Stimulated activated CD8-positive, alpha-beta memory T cell treated with anti-CD3 and anti-CD28 coated beads, Interleukin-4, amount 100 ng/mL, for 1 hour (primary cell): ENCODE measurements around the gene CHRNA7.
"Not testable (repeated sequence)": the region's sequence is repeated elsewhere in the genome, so short reads cannot be mapped to it uniquely, and the experiment has no call there.

Source experiments
- DNase-seq, 2 donors: peaks; one replicate each; pipeline ENCODE4 v3.0.0-alpha.2; 2020; ENCODE audit warnings: low read depth in 2 of 2, low spot score in 1 of 2

Gene CHRNA7

DNA sequence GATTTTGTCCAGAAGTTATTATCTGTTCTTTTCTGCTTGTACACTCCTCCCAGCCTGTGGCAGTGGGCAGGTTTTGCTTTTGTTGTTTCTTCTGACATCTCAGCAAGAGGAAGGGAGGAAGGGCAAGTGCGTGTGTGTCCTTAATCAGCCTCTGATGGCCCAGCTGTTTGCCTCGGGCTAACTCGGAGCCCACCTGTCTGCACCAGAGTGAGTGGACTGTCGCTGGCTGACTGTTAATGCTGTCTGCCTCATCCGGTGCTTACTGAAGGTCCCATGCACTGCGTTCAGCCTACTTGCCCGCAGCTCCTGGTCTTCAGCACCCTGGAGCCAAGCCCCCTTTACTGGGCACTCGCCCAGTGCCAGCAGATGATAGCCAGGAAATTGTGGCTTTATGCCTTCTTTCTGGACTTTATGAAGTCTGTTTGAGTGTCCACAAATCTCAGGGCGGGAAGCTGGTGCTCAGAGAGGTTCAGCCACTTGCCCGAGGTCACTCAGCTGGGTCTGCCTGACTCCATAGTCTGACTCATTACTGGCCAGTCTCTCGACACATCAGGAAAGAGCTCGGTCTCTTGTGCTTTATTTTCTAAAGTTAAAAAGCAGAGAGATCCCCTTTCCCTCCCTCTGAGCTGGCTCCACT, 89.5 kb downstream of the CHRNA7 start:
- no peak for DNase-seq

- no peak for DNase-seq
Observed at GRCh38 chr15:32120577-32121383, 90.5 kb downstream of the CHRNA7 start.

DNA sequence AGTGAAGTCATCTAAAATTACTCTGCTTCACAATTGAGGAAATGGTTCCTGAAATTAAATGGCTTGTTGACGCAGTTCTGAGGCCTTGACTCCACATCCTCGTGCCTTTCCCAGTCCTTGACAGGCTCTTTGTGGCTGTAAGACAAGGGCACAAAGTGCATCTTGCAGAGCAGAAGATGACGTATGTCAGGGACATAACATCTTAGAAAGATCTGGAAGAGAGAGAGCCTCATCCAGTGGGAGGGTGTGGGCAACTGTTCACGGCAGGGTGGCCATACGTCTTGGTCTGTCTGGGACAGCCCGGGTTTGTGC, 91.0 kb downstream of the CHRNA7 start:
- DNase-seq = no peak

DNA sequence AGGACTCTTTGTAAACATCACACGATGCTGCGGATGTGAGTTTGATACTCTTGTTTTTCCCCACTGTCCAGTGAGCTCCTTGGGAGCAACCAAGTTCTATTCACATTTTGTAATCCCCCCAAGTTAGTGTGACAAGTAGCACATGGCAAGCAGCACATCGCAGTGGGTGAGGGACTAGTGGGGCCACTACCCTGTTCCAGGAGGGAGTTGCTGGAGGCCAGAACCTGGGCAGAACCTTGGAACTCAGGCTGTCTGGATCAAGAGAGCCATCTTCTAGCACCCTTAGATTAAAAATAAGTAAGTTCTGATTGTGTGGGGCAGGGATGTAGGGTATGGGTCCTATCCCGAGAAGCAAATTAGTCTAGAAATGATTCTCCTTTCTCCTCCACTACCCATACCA, 91.7 kb downstream of the CHRNA7 start:
- DNase-seq = no peak

- DNase-seq = no peak
Observed at GRCh38 chr15:32123473-32123872, 93.2 kb downstream of the CHRNA7 start.

GRCh38 chr15:32124726-32125125, 94.4 kb downstream of the CHRNA7 start:
- DNase-seq = no peak

GRCh38 chr15:32125595-32125994, 95.3 kb downstream of the CHRNA7 start:
- no peak for DNase-seq

GRCh38 chr15:32129815-32130214, 99.5 kb downstream of the CHRNA7 start:
- DNase-seq = no peak

GRCh38 chr15:32130823-32131222, 100.5 kb downstream of the CHRNA7 start:
- no peak for DNase-seq

GRCh38 chr15:32131803-32132202, 101.5 kb downstream of the CHRNA7 start:
- no peak for DNase-seq

DNA sequence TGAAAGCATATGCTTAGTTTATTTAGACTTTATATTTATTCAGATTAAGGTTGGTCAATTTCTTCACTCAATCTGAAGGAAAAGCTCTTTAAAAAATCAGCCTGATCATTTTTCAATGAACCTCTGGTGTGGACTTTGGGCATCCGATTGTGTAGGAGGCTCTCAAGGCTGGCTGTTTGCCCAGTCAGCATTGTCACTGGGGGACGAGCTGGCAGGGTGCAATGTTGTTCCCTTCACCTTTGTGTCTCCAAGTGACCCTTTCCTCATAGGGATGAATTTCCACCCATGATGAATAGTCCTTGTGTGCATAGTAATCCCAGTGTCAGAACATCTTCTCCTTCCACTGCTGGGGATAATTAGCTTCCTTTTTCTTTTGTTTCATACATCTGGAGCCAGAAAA, 102.5 kb downstream of the CHRNA7 start:
- no peak for DNase-seq

DNA sequence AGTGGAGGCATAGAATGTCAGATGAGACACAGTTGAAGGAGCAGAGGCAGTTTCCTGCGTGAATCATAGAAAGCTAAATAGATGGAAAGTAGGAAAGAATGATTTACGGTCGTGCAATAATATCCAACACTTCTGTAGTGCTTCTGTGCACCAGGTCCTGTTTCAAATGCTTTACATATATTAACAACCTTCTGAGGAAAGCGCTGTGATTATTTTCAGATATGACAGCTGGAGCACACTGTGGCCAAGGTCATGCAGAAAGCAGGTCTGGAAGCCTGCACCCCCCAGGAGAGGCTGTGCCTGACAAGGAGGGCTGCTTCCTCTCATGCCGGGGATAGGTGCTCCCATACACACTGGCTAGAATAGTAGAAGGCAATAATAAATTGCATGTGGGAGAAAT, 104.5 kb downstream of the CHRNA7 start:
- no peak for DNase-seq

DNA sequence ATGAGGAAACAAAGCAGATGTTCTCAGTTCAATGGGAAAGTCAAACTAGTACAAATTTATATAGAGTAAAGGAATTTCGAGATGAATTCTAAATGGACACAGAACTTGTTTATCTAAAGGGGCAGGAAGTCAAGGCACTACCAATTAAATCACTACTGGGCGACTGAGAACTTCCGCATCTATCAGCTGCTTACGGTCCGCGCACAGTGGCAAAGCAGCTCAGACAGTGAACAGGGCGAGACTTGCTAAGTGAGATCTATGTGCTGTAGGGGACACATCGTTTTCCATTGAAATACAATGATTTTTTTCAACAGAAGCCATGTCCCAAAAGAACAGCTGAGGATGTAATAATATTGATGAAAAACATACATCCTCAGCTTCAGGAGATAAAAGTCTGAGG, 105.0 kb downstream of the CHRNA7 start:
- no peak for DNase-seq

DNA sequence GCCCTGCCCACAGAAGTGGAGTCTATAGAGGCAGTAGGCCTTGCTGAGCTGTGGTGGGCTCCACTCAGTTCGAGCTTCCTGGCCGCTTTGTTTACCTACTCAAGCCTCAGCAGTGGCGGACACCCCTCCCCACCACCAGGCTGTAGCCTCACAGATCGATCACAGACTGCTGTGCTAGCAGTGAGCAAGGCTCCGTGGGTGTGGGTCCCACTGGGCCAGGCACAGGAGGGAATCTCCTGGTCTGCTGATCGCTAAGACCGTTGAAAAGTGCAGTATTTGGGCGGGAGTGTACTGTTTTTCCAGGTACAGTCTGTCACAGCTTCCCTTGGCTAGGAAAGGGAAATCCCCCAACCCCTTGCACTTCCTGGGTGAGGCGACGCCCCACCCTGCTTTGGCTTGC, 115.2 kb downstream of the CHRNA7 start:
- DNase-seq = not testable (repeated sequence)

DNA sequence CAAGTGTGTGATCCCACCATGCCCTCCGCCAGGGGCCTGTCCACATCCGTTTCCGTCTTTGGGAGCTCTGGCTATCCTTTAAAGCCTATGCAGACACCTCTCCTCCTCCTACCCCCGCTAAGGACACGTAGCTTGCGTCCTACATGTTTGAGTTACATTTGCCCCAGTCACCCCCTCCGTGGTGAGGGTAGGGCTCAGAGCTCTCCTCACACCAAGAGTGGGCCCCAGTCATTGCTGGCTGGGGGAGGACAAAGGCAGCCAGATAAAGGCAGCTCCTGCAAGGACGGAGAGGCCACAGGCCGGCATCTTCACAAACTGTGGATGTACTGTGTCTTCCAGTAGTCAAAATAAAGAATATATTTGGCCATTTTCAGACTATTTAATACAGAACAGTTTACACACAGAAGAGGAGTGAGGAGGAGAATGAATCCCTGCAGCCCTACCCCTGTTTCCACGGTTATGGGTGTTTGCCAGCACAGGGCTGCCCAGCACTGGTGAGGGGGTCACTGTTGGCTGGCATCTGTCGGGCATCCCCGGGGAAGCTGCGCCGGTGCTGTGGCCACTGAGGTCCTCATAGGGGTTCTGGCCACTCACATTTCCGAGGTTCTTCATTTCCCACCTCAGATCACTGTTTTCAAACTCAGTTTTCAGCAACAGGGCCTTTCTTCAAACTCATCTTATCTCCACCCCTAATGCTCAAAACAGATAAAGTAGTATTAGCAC, 118.7 kb downstream of the CHRNA7 start:
- DNase-seq = no peak

GRCh38 chr15:32152574-32152973, 122.3 kb downstream of the CHRNA7 start:
- DNase-seq = no peak

DNA sequence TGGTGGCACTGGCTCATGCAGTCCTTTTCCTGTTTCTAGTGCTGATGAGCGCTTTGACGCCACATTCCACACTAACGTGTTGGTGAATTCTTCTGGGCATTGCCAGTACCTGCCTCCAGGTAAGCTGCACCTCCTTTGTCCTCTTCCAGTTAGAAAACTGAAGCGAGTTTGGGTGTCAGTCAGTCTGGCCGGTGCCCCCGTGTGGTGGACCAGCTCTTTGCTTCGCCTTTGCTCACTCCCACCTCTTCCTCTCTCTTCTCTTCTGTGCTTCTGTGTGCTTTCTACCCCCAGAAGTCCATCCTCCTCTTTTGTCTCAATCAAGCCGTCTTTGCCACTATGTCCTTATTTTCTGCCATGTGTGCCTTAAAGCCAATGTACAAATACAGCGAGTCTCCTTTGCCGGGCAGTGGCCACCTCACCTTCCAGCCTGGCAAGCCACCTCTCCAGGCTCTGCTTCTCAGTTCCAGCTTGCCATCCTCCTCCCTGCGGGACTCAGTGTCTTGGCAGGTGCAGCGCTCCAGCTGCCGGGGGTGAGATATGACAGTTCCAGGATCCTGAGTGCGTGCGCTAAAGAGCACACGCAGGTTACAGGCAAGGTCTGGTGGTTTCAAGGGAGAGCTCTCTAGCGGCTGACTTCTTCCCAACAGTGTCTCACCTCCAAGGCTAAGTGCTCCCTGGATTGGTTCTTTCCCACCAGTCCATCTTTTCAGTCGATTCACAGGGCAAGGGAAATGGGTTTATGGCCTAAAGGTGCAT, 123.7 kb downstream of the CHRNA7 start:
- DNase-seq = not testable (repeated sequence)

DNA sequence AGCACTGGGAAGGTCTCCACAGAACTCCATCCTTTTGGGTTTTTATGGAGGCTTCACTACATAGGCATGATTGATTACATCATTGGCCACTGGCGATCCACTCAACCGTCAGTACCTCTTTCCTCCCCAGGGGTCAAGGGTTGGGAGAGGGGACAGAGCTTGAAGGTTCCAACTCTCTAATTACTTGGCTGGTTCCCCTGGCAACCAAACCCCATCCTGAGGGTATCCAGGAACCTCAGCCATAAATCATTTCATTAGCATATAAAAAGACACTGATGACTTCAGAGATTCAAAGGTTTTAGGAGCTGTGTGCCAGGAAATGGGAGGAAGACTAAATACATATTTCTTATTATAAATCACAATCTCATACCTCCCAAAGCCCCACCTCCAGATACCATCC, 131.8 kb downstream of the CHRNA7 start:
- not testable (repeated sequence) for DNase-seq

GRCh38 chr15:32164065-32164464, 133.8 kb downstream of the CHRNA7 start:
- DNase-seq = not testable (repeated sequence)

DNA sequence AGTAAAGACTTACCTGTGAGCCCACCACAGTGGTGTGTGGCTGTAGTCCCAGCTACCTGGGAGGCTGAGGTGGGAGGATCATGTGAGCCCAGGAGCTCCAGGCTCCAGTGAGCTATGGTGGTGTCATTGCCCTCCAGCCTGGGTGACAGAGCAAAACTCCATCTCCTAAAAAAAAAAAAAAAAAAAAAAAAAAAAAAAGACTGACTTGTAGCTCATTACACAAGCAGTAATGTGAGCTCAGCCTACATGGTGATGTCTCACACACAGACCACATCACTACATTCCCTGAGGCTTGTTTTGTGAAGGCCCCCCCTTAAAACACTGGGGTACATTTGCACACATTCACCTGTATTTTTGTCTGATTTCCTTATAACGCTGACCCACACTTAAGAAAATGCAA, 134.4 kb downstream of the CHRNA7 start:
- DNase-seq = not testable (repeated sequence)

GRCh38 chr15:32165775-32166174, 135.5 kb downstream of the CHRNA7 start:
- not testable (repeated sequence) for DNase-seq

- not testable (repeated sequence) for DNase-seq
Observed at GRCh38 chr15:32166270-32166669, 136.0 kb downstream of the CHRNA7 start.
